ENCODE results near the gene TBC1D23.

Gene TBC1D23

DNA sequence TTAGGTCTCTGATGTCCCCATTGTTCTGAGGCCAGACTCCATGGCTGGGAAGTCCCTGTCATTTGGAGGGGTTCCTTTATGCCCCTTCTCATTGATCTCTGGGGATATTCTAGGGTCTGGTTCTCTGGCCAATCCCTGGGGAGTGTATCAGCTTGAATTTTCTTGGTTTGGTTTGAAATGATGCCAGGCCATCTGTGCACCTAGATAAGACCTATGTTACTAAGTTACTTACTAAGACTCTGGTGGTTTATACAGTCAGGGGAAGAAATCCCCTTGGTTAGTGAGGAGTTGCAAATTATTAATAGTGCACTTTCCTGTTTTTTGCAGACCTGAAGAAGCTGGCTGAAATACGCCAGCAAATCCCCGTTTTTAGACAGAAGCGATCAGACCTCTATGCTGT is 94.1 kb downstream of the TBC1D23 start:
- no peak for DNase-seq

DNA sequence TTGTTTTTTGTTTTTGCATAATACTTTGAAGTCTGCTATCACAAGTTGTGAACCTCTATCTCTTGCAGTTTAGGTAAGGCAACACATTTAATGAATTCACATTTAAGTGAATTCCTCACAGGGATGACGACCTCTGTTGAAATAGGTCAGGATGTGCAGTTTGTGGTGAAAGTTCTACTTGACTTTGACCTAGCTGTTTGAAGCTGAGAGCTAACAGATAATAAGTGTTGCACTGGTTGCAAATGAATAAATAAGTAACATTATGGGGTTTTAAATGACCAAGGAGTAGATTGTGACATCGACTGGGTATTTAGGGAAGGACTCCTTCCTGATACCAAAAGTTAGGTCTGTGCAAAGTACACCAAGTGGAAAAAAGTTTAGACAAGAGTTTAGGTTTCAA is 97.6 kb downstream of the TBC1D23 start:
- no peak for DNase-seq

DNA sequence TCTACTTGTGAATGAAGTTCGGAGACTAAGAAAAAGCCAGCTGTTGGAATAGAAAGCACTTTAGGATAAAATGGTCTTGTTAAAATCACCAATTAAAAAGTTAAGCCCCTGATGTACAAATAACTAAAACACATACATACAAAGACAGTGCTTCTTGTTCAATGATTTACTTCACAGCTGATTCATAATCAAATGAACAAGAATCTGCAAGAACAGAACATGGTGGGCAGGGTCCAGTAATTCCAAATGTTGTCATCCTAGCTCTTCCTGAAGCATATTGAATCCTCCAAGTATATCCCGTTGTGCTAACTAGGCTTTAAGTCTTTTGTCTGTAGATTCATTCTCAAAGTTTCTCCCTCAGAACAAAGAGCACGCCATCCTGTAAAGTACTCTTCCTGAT is 98.2 kb downstream of the TBC1D23 start:
- DNase-seq, result no peak

DNA sequence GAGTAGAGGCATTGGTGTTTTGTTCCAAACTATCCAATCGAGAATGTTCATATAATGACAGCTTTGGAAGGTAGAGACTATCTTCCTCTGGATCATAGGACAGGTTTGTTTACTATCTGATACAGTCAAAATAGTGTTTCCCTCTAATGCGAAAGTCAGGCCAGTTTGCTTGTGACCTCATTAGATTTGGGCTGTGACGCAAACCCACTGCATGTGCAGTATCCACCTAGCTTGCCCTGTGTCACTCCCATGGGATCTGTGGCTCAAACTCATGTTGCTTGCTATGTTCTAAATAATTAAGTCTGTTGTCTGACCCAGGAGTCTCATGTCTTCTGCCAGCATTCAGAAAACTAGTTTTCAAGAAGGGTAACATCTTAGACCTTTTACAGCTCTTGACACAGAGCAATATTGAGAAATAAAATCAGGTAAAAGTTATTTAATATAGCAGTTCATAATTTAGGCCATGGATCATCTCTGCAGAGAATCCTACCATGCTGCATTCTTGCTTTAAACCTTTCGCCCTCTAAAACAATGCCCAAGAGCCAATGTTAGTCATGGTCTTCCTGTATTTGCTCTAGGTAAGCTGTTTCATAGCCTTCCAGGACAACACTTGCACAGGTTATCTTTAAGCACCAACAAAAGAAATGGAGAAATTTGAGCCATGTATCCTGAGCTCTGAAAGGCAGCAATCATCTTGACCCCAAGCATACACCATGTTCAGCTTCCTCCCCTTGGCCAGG is 100.1 kb downstream of the TBC1D23 start:
- no peak for DNase-seq

DNA sequence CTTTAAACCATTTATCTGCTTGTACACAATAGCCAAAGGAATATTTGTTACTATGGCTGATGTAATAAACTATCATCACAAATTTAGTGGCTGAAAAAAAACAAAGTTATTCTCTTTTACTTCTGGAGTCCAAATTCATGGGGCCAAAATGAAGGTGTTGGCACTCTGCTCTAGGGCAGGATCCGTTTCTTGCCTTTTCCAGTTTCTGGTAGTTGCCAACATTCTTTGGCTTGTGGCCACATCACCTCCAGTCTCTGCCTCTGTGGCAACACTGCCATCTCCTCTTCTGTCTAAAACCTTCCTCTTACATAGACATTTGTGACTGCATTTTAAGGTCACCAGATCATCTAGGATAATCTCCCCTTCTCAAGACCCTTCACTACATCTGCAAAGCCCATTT is 101.1 kb downstream of the TBC1D23 start:
- no peak for DNase-seq

DNA sequence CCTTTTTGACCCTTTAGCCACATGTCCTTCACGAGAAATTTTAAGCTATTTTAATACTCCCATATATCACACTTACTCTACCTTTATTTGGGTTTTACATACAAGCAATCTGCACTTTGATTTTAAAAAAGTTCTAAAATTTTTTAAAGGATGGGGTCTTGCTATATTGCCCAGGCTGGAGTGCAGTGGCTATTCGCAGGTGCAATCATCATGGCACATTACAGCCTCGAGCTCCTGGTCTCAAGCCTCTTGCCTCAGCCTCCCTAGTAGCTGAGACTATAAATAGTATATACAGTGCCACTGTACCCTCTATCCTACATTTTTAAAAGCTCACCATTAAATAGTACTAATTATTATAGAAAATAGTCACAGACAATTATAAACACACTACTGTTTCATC is 103.6 kb downstream of the TBC1D23 start:
- no peak for DNase-seq

DNA sequence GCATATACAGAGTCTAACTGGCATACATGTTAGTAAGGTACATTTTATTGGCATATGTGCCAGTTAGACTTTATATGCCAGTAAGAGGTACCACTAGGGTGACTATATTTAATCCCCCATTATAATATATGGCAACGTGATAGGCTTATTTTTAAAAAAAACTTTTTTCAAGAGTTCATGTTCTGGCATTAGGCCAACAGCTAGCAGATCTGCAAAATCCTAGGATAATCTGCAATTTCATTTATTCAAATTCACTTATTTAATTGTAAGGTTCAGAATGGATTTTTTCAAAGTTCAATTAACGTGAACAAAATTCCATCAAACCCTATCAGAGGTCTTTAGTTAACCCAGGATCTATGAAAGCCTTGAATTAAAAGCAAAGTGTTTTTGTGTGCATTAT is 105.6 kb downstream of the TBC1D23 start:
- no peak for DNase-seq

DNA sequence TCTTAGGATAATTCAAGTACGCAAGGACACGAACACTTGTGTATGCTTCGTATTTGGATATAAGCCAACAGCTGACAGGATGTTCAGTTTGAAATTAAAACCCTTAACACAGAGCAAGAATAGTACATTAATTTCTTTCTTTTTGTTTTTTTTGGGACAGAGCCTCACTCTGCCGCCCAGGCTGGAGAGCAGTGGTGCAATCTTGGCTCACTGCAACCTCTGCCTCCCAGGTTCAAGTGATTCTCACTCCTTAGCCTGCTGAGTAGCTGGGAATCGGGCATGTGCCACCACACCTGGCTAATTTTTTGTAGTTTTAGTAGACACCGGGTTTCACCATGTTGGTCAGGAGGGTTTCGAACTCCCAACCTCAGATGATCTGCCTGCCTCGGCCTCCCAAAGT is 107.6 kb downstream of the TBC1D23 start:
- no peak for DNase-seq

DNA sequence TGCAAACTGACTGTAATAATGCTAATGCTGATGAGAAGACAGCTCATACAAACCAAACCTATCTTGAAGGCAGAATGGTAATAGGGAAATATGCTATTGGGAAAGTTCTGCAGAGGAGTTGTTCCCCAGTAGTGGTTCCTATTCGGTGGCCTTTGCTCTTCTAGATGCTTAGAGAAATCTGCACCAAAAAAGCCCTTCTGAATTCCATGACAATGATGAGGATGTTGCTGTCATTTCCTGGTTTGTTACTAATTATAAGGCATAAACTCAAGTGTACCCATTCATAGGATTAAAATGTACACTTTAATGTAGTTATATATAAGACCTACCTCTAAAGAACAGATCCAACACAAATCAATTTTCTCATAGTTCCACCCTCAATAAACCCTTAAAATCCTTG is 110.0 kb downstream of the TBC1D23 start:
- DNase-seq, result no peak

DNA sequence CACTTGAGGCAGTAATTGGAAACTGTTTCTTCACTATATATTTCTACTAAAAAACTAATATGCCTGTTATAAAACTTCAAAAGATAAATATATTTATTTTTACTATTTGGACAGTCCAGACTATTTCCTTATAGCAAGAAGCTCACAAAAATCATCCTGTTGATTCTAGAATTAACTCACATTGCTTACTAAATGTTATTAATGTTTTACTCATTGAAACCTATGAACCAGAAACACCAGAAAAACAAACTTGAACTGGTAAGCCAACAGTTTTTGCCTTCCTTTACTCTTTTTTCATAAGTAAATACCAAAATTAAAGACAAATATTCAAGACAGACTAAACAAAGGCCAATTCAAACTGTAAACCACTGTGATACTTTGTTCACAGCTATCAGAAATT is 113.7 kb downstream of the TBC1D23 start:
- no peak for DNase-seq
